SK-N-MC (cell line): ENCODE measurements around the gene PDX1.

Experiments
- FOXP2 ChIP-seq: optimal IDR thresholded peaks from 2 replicates; pipeline ENCODE3; 2011; ENCODE audit warnings: mild to moderate bottlenecking, moderate library complexity; ENCODE audit not compliant: insufficient read depth; ENCODE audit errors: extremely low read length, control extremely low read depth
- POLR2AphosphoS5 ChIP-seq: IDR thresholded peaks from 2 replicates; pipeline ENCODE4 v1.6.1; 2012; ENCODE audit warnings: mild to moderate bottlenecking, low read depth, low read length, borderline replicate concordance

DNA sequence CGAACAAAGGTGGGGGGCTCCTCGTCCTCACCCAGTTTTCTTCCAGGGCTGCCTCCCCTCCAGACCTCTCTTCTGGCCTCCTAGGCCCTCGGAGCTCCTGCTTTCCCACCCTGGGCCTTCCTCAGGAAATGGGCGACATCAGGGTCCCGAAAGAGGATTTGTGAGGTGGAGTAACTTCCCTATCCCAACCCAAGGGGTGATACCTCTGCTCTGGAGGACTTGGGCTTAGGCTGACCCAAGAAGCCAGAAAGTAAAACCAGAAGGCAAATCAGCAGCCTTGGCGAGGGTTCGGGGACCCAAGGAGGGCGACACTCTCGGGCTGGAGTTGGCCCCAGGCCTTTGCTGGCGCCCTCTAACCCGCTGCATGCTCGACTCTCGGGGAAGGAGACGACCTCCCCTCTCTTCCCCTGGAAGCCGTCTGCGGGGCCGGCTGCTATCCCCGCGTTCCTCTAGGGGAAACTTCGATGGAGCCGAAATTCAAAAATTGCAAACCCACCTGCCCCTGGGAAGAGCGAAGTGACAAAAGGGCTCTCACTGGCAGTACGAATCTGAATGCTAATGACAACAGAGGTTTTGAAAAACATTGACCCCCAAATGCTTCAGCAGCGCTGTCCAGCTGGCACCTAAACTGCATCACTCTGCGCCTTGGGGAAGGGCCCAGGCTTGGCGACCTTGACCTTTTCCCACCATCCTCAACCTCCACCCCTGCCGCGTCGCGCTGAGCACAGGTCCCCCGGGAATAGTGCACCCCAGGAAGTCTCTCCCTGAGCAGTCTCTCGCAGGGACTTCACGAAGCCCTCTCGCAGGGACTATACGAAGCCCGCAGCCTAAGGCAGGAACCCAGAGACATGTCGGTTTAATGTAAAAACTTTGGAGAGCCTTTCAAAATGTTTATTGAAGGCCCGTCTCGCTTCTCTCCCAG lies 2.4 kb downstream of the PDX1 start:
- no peak for TF ChIP-seq POLR2AphosphoS5
- no peak for TF ChIP-seq FOXP2
